Measurements from ENCODE around the gene PRR7. TPM values are rescaled to one million over a fixed set of nuclear protein-coding genes. Genes with fewer than 3 reads are reported as not detected.

PRR7 gene
- total and polyA plus RNA-seq, 2 of the 13 experiments (the other 11 are each of a cell fraction or from before 2014, with no cell fraction given) = 4.8 to 5.0 TPM

DNA sequence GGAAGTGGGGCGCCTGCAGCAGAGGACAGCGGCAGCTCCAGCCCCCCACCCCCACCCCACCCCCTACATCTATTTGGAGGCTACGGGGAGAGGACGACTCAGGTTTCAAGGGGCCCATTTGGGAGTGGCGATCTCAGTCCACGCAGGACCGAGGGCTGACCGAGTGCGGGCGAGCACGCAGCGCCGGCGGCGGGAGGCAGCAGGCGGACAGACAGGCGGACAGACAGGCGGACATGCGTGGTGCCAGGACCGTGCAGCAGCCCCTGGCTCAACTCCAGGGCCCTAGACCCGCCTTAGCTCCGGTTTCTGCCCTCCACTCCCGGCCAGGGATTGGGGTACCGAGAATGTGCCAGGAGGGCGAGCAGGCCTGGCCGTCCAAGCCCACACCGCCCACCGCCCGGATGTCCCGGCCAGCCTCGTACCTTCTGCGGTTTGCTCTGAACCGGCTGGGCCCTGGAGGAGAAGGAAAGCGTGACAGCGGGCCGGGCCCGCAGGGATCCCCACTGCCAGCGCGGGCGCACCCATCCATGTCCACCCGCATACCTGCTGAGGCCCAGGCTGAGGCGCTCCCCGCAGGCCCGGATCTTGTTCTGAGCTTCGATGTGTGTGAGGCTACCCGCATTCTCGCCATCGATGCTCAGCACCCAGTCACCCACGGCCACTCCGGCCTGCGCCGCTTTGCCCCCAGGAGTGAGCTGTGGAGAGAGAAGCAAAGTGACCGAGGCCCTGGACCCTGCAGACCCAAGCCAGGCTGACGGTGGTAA is 45.6 kb downstream of the PRR7 start:
- ChIA-PET POLR2A (no interaction called here), CTCF (ENCODE audit: low intra/inter-chr PET ratio, low total read pairs) (interaction anchor here (1.3 to 3.0 kb wide), 4 partner anchors 9 to 108 kb away, joined by 3 to 37 read pairs (median 8); partner anchors contain the start of gene B4GALT7)
- no peak for ATAC-seq
- intact Hi-C loops (cut with micrococcal nuclease; ENCODE audit: unreplicated experiment) = no loop called here
- no peak for DNase-seq (ENCODE audit: low spot score)
- no peak overlapping the region for H3K4me3 ChIP-seq (replicated peaks in 1 of 3; ENCODE audit: insufficient read depth in 1 of 3, low read depth in 2 of 3, low read length in 3 of 3)
- H3K27ac ChIP-seq (ENCODE audit: extremely low read length, insufficient read depth, low read length) = no peak overlapping the region
- peaks cover 14 to 17% of the 10 kb centered on the region in 2 experiments; a peak in 4 of 5 replicates for H3K36me3 ChIP-seq (replicated peaks in 1 of 2; ENCODE audit: control insufficient read depth in 1 of 2, insufficient read depth in 2 of 2, low read length in 2 of 2)
- H3K27me3 ChIP-seq (ENCODE audit: control insufficient read depth in 1 of 2, insufficient read depth in 2 of 2, low read length in 2 of 2) = no peaks in the 10 kb centered on the region
- no TSS peak for BruUV-seq (replicated peaks)
- no peaks in the 10 kb centered on the region for H3K9me3 ChIP-seq (ENCODE audit: low read length)
- no peak overlapping the region for H2AFZ ChIP-seq (ENCODE audit: low read length)
- H3K9ac ChIP-seq (ENCODE audit: insufficient read depth, low read depth, low read length) = no peak overlapping the region
- H3K4me1 ChIP-seq (ENCODE audit: insufficient read depth, low read length) = peaks cover 28% of the 10 kb centered on the region
- no peak for FAIRE-seq
- no peak overlapping the region for H3K4me2 ChIP-seq (ENCODE audit: low read depth, low read length)
- in situ Hi-C loops (cut with HindIII; ENCODE audit: extremely low pct_ligation_motif_present, low pct_unique_long_range_greater_than_20kb) = no loop called here
- H3K79me2 ChIP-seq (ENCODE audit: insufficient read depth, low read length) = no peaks in the 10 kb centered on the region
- H4K20me1 ChIP-seq (ENCODE audit: insufficient read depth, low read length) = peaks cover 15% of the 10 kb centered on the region; the same call in 1 of the 2 replicates
- TF ChIP-seq HNRNPL (IDR thresholded peaks at IDR 0.05; ENCODE audit: low read depth, low read length) (peak; percentile 37; the same call in 1 of the 2 replicates), RBFOX2 (IDR thresholded peaks at IDR 0.05; ENCODE audit: low read depth, low read length) (peak; percentile 39; the same call in 1 of the 2 replicates), AGO2 (optimal IDR thresholded peaks at IDR 0.05; ENCODE audit: low read depth, low read length) (peak; percentile 66), MZF1 (CRISPR knock-in tag; IDR thresholded peaks at IDR 0.05; ENCODE audit: borderline replicate concordance) (no peak)
- TF ChIP-seq, protein P1, sequence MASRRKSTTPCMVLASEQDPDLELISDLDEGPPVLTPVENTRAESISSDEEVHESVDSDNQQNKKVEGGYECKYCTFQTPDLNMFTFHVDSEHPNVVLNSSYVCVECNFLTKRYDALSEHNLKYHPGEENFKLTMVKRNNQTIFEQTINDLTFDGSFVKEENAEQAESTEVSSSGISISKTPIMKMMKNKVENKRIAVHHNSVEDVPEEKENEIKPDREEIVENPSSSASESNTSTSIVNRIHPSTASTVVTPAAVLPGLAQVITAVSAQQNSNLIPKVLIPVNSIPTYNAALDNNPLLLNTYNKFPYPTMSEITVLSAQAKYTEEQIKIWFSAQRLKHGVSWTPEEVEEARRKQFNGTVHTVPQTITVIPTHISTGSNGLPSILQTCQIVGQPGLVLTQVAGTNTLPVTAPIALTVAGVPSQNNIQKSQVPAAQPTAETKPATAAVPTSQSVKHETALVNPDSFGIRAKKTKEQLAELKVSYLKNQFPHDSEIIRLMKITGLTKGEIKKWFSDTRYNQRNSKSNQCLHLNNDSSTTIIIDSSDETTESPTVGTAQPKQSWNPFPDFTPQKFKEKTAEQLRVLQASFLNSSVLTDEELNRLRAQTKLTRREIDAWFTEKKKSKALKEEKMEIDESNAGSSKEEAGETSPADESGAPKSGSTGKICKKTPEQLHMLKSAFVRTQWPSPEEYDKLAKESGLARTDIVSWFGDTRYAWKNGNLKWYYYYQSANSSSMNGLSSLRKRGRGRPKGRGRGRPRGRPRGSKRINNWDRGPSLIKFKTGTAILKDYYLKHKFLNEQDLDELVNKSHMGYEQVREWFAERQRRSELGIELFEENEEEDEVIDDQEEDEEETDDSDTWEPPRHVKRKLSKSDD (CRISPR knock-in tag; IDR thresholded peaks at IDR 0.05; ENCODE audit: low read depth) = 0 out of 2 replicates have a peak, but pooled peaks have one; percentile 1
- 96% methylated on average over 35 of the region's 54 CpGs for WGBS (ENCODE audit: low lambda C conversion rate)

Data from HepG2 (cell line).